SK-N-SH treated with all-trans-retinoic acid at 6 μM for 48 hours (cell line): ENCODE measurements around the gene MORC4.

ENCODE experiments used
- ARNTL ChIP-seq: fragments of 450-650 bp; formaldehyde crosslinking; IDR thresholded peaks from 2 replicates; pipeline ENCODE4 v1.5.0; 2020; ENCODE audit warnings: low read depth, mild to moderate bottlenecking, moderate library complexity, borderline replicate concordance
- ESRRG ChIP-seq: fragments of 250-450 bp; sonication (Bioruptor Pico); IDR thresholded peaks from 2 replicates; pipeline ENCODE4 v1.6.1; 2021; ENCODE audit warnings: mild to moderate bottlenecking
- RARB ChIP-seq: fragments of 250-450 bp; sonication (Bioruptor Pico); IDR thresholded peaks from 2 replicates; pipeline ENCODE4 v1.8.0; 2021; ENCODE audit warnings: mild to moderate bottlenecking, moderate library complexity
- TOX ChIP-seq: fragments of 250-450 bp; sonication (Bioruptor Pico); IDR thresholded peaks from 2 replicates; pipeline ENCODE4 v1.8.0; 2021; ENCODE audit warnings: mild to moderate bottlenecking, moderate library complexity, borderline replicate concordance

DNA sequence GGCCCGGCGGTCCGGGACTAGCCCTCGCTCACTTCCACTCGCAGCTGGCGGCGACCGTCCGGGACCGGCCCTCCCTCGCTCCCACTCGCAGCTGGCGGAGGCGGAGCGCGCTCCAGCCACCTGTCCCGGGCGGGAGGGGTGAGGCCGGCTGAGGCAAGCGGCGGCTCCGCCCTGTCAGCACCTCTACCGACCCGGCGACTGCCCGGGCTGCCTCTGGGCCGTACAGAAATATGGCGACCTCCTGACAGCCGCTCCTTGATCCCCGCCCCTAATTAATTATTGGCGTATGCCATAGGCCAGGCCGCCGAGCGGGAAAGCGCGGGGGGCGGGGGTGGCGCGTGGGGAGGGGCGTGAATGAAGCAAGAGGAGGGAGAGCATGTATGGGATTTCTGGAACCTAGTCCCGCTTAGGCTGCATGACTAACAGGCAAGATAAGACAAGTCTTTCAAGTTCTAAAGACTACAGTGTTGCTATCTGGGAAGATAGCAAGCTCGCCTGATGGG lies at the start of gene MORC4:
- TF ChIP-seq ARNTL (CRISPR knock-in tag) (no peak), ESRRG (no peak), TOX (CRISPR knock-in tag) (no peak), RARB (CRISPR knock-in tag) (no peak)
